K562 (cell line): ENCODE results near the gene CACNG7. TPM values are rescaled to one million over a fixed set of nuclear protein-coding genes. Genes with fewer than 3 reads are reported as not detected.

Experiments
- CXXC5 ChIP-seq: fragments of 250-450 bp; sonication (Bioruptor Pico); IDR thresholded peaks from 2 replicates; pipeline ENCODE4 v1.8.0; 2022; ENCODE audit warnings: inconsistent platforms, mild to moderate bottlenecking, moderate library complexity
- MAZ ChIP-seq, 2 experiments: fragments of 450-650 bp in 1 of 2; sonication (generic) in 1 of 2; formaldehyde crosslinking; IDR thresholded peaks in 1 of 2; conservative IDR thresholded peaks in 1 of 2; 2 replicates each; pipeline versions ENCODE4 v1.4.0 to v1.5.0; 2020; ENCODE audit warnings: mild to moderate bottlenecking in 1 of 2, missing genetic modification reagents in 1 of 2
- RBM17 ChIP-seq: fragments of 200-400 bp; formaldehyde crosslinking; IDR thresholded peaks from 2 replicates; pipeline ENCODE4 v1.6.1; 2017; ENCODE audit warnings: low read depth, mild to moderate bottlenecking, low read length, borderline replicate concordance
- RUNX1 ChIP-seq: sonication (generic); IDR thresholded peaks from 2 replicates; pipeline ENCODE4 v1.6.1; 2016; ENCODE audit warnings: antibody characterized with exemption, low read depth
- SAFB ChIP-seq: fragments of 200-400 bp; formaldehyde crosslinking; IDR thresholded peaks from 2 replicates; pipeline ENCODE4 v1.6.1; 2017; ENCODE audit warnings: low read depth, low read length, borderline replicate concordance
- SMARCA5 ChIP-seq: fragments of 450-650 bp; IDR thresholded peaks from 2 replicates; pipeline ENCODE4 v1.6.1; 2016
- ZNF444 ChIP-seq: fragments of 250-450 bp; sonication (Bioruptor Pico); IDR thresholded peaks from 2 replicates; pipeline ENCODE4 v1.4.0; 2020; ENCODE audit warnings: mild to moderate bottlenecking, moderate library complexity
- ZNF583 ChIP-seq: fragments of 250-450 bp; sonication (Bioruptor Pico); IDR thresholded peaks from 2 replicates; pipeline ENCODE4 v1.4.0; 2020
- polyA plus RNA-seq, 8 experiments: library from polyadenylated mRNA; depleted of rRNA in 4 of 8; stranded (reverse) in 5 of 8; unstranded in 3 of 8; fragments of >200 nt; fragmentation: Nextera tagmentation in 2 of 8; fragmentation: Illumina TruSeq in 1 of 8; extraction: Ambion mirVana in 2 of 8; extraction: Trizol in 1 of 8; gene quantifications; 2 replicates each; pipeline versions ENCODE4 v1.2.1 to v1.2.3, GENCODE V29; 2011 to 2014; ENCODE audit warnings: inconsistent platforms in 1 of 8, missing spikeins in 1 of 8
- total RNA-seq, 7 experiments: library from RNA; depleted of rRNA in 6 of 7; stranded (reverse); fragments of >200 nt in 6 of 7; fragmentation: Illumina TruSeq in 2 of 7; extraction: Trizol in 2 of 7; gene quantifications; 2 replicates each; pipeline versions ENCODE4 v1.2.1 to v1.2.3, GENCODE V29; 2011 to 2021; ENCODE audit warnings: low replicate concordance in 1 of 7
- TF ChIP-seq, protein P1 (sequence below): sonication (generic); formaldehyde crosslinking; IDR thresholded peaks from 2 replicates; pipeline ENCODE4 v1.8.1; 2022; ENCODE audit warnings: missing genetic modification reagents
- TF ChIP-seq, protein P2 (sequence below), 2 experiments: IDR thresholded peaks; 2 replicates each; pipeline ENCODE4 v1.6.1; 2011; ENCODE audit warnings: borderline replicate concordance in 1 of 2, control low read depth in 1 of 2, low read depth in 1 of 2, low read length in 1 of 2, mild to moderate bottlenecking in 1 of 2, mixed read lengths in 1 of 2, moderate library complexity in 1 of 2; ENCODE audit not compliant: insufficient read depth in 1 of 2, insufficient read length in 1 of 2, poor library complexity in 1 of 2, severe bottlenecking in 1 of 2; ENCODE audit errors: extremely low read depth in 1 of 2
- TF ChIP-seq, protein P3 (sequence below): sonication (generic); formaldehyde crosslinking; IDR thresholded peaks from 2 replicates; pipeline ENCODE4 v1.8.1; 2022; ENCODE audit warnings: missing genetic modification reagents

The CACNG7 gene
- total and polyA plus RNA-seq, 9 of the 15 experiments (the other 6 are each of a cell fraction or from before 2014, with no cell fraction given) = not detected

DNA sequence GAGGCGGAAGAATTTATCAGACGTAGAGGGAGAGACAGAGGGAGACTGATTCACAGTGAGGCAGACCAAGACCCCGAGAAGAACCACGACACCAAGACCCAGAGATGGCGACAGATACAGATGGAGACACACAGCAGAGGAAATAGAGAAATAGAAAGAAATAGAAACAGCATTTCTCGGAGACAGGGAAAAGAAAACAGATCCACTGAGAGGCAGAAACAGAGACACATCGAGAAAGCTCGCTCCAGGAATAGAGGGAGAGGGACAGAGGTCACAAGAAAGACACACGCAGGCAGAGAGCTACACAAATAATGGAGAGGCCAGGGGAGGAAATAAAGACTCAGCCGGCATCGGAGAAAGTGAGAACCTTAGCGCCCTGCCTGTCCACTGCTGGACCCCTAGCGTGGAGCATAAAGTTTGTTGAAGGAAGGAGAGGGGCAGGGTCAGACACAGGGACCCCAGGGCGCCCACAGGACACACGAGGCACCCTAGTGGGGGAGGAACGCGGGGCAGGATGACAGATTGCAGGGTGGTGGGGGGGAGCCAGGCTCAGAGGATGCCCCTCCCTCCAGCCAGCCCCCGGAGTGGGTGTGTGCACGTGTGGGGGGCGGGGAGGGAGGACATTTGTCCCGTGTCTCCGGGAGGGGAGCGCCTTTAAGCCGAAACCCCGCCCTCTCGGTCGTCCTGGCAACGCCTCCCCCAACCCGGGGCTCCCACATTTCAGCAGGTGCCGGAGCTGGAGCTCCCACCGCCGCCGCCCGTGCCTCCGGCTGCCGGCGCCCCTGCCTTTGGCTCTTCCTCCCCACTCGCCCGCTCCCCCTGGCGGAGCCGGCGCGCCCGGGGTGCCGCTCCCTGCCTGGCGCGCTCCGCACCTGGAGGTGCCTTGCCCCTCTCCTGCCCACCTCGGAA lies 27.3 kb upstream of the CACNG7 start, which contains the start of gene PRKCG (continued):
- TF ChIP-seq, protein P1, sequence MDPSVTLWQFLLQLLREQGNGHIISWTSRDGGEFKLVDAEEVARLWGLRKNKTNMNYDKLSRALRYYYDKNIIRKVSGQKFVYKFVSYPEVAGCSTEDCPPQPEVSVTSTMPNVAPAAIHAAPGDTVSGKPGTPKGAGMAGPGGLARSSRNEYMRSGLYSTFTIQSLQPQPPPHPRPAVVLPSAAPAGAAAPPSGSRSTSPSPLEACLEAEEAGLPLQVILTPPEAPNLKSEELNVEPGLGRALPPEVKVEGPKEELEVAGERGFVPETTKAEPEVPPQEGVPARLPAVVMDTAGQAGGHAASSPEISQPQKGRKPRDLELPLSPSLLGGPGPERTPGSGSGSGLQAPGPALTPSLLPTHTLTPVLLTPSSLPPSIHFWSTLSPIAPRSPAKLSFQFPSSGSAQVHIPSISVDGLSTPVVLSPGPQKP (CRISPR knock-in tag) = no peak
- 0 out of 2 replicates have a peak, but pooled peaks have one; percentile 31 for TF ChIP-seq SAFB
- TF ChIP-seq MAZ (CRISPR knock-in tag; conservative IDR thresholded peaks at IDR 0.05 in 1 of 2, IDR thresholded peaks at IDR 0.05 in 1 of 2) = peak; percentile 73 to 85
- TF ChIP-seq, protein P2, sequence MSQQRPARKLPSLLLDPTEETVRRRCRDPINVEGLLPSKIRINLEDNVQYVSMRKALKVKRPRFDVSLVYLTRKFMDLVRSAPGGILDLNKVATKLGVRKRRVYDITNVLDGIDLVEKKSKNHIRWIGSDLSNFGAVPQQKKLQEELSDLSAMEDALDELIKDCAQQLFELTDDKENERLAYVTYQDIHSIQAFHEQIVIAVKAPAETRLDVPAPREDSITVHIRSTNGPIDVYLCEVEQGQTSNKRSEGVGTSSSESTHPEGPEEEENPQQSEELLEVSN (IDR thresholded peaks at IDR 0.05; ENCODE audit: borderline replicate concordance in 1 of 2, extremely low read depth in 1 of 2, insufficient read depth in 1 of 2, insufficient read length in 1 of 2, low read depth in 1 of 2, low read length in 1 of 2, poor library complexity in 1 of 2, severe bottlenecking in 1 of 2) = peak in 1 of 2 experiments; percentile 30
- TF ChIP-seq CXXC5 (CRISPR knock-in tag) = peak; percentile 41; the same call in 1 of the 2 replicates
- no peak for TF ChIP-seq ZNF583 (CRISPR knock-in tag)
- TF ChIP-seq ZNF444 (CRISPR knock-in tag) = no peak
- peak; percentile 66; the same call in 1 of the 2 replicates for TF ChIP-seq SMARCA5
- TF ChIP-seq RBM17 = no peak
- TF ChIP-seq, protein P3, sequence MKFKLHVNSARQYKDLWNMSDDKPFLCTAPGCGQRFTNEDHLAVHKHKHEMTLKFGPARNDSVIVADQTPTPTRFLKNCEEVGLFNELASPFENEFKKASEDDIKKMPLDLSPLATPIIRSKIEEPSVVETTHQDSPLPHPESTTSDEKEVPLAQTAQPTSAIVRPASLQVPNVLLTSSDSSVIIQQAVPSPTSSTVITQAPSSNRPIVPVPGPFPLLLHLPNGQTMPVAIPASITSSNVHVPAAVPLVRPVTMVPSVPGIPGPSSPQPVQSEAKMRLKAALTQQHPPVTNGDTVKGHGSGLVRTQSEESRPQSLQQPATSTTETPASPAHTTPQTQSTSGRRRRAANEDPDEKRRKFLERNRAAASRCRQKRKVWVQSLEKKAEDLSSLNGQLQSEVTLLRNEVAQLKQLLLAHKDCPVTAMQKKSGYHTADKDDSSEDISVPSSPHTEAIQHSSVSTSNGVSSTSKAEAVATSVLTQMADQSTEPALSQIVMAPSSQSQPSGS (CRISPR knock-in tag) = no peak
- TF ChIP-seq RUNX1 = no peak
